GM21423 (cell line): Measurements from ENCODE around the gene NOXRED1.
A peak's percentile ranks its signal among the peaks of the same experiment; 100 is the strongest.
"Not testable (repeated sequence)": the region's sequence is repeated elsewhere in the genome, so short reads cannot be mapped to it uniquely, and the experiment has no call there.

Experiments used
- ATAC-seq: cut with Tn5 transposase; IDR thresholded peaks from one replicate; pipeline ENCODE4 v1.9.1; 2021; ENCODE audit warnings: mild to moderate bottlenecking, moderate library complexity; ENCODE audit not compliant: unreplicated experiment

NOXRED1 gene

DNA sequence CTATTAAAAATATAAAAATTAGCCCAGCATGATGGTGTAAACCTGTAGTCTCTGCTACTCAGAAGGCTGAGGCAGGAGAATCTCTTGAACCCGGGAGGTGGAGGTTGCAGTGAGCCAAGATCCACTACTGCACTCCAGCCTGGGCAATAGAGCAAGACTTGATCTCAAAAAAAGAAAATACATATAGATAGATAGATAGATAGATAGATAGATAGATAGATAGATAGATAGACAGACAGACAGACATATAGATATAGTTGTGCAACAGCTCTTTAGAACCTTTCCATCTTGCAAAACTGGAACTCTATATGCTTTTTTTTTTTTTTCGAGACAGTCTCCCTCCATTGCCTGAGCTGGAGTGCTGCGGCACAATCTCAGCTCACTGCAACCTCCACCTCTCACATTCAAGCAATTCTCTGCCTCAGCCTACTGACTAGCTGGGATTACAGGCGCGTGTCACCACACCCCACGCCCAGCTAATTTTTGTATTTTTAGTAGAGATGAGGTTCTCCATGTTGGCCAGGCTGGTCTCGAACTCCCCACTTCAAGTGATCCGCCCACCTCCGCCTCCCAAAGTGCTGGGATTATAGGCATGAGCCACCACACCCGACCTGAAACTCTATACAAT, 7.8 kb downstream of the NOXRED1 start:
- ATAC-seq: not testable (repeated sequence)

DNA sequence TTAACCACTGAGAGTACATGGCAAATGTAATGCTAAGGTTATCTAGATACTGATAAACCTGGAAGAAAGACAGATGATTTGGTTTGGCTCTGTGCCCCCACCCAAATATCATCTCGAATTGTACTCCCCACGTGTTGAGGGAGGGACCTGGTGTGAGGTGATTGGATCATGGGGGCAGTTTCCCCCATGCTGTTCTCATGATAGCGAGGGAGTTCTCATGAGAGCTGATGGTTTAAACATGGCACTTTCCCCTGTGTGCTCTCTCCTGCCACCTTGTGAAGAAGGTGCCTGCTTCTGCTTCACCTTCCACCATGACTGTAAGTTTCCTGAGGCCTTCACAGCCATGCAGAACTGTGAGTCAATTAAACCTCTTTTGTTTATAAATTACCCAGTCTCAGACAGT, 14.2 kb downstream of the NOXRED1 start:
- no peak for ATAC-seq

DNA sequence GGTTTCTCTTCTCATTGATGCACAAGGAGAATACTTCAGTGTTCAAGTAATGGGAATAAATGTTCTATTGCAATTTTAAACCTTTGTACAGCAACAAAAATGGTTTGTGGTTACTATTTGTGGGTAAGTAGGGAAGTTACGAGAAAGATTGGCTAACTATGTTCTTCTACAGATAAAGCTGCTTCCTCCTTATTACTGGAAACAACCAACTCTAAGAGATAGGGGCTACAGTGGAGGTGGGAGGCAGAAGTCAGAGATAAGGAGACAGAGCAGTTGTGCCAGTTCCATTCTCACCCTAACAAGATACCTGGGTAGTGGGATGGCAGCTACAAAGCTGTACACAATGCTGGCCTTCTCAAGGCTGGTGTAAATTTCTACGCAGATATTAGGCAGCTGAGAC, 16.2 kb downstream of the NOXRED1 start:
- no peak for ATAC-seq

DNA sequence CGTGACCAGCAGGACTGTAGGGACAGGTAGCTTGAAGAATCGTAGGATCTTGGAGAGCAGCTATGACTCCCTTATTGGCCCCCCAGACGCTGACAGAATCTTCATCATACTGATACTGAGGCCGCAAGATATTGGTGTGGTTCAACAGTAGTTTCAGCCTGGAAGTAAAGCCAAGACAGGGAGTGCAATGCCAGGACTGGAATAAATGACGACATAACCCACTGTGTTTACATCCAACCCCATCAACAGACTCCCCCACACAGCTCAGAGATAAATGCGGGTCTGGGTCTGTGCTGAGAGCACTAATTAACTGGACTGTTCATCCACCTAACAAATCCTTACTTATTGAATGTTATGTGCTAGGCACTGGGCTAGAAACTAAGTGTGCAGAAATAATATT, 16.6 kb downstream of the NOXRED1 start:
- ATAC-seq: no peak

DNA sequence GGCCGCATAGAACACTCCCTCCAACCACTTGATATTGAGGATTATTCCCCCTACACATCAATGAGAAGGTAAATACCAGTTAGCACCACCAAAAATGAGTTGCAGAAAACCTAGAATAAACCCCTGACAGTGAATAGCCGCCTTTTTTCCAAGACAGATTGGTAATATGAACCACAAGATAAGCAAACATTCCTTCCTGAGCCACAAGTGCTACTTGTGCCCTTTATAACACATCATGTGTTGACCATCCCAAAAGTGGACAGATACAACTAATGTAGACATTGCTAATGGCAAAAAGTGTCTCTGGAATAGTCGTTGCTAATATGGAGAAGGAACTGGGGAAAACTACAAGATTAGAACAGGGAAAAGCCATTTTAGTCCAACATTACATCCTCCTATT, 17.2 kb downstream of the NOXRED1 start:
- no peak for ATAC-seq

DNA sequence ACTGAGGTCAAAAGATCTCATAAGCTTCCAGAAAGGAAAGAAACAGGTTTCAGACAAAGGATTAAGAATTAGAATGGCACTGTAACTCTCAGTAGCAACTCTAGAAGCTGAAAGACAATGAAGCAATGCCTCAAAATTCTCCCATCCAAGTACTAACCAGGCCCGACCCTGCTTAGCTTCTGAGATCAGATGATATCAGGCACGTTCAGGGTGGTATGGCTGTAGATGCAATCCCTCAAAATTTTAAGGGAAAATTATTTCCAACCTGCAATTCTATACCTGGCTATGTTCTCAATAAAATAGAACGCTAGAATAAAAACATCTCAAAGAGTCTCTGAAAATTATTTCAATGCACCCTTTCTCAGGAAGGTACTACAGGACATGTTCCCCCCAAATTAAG, 19.6 kb downstream of the NOXRED1 start:
- ATAC-seq: no peak

DNA sequence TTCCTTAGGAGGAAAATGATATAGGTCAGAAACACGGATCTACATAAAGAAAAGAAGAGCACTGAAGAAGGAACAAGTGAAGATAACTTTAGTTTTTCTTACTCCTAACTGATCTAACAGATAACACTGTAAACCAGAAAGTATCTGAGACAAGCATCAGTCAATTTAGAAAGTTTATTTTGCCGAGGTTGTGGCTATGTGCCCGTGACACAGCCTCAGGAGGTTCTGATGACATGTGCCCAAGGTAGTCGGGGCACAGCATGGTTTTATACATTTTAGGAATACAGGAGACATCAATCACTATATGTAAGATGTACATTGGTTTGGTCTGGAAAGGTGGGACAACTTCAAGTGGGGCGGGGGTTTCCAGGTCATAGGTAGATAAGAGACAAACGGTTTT, 23.1 kb downstream of the NOXRED1 start:
- ATAC-seq: no peak

DNA sequence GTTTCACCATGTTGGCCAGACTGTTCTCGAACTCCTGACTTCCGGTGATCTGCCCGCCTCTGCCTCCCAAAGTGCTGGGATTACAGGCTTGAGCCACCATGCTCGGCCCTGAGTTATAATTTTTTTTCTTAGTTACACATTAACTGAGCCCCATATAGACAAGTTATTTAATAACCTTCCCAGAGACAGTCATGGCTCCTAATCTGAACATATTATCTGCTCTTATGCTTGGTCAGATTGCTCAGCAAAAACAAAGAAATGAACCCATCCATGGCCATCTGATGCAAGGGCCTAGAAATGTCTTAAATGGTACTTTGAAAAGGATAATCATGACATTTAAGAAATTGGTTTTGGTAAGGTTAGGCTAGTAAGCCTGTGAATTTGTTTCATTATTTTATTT, 33.1 kb downstream of the NOXRED1 start:
- ATAC-seq: no peak

DNA sequence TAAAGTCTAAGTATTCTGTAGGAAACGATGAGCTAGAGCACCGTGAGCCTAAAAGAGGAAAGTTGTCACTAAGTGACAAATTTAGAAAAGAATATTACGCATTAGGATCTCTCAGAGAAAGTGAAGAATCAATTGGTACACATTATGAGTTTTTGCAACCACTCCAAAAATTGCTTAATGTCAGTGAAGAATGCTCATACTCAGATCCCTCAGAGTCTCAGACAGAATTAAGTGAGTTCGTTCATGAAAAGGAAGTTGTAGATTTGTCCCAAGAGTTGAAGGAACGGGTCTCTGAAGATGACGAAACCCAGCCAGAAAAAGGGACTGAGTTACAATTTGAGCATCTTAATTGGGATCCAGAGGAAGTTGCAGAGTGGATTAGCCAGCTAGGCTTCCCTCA, 44.6 kb downstream of the NOXRED1 start:
- ATAC-seq: no peak

DNA sequence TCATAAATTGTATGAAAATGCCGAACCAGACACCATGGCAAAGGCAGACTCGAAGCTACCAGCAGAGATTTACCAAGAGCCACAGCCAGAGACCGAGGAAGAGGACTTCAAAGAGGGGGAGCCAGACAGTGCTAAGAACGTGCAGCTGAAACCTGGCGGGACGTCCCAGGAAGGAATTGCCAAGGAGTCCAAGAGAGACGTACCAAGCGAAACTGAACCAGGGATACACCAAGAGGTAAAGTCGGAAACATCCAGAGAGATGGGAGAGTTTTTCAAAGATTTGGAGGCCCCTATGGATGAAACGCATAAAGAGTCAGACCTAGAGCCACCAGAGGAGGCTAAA, 45.9 kb downstream of the NOXRED1 start:
- no peak for ATAC-seq

DNA sequence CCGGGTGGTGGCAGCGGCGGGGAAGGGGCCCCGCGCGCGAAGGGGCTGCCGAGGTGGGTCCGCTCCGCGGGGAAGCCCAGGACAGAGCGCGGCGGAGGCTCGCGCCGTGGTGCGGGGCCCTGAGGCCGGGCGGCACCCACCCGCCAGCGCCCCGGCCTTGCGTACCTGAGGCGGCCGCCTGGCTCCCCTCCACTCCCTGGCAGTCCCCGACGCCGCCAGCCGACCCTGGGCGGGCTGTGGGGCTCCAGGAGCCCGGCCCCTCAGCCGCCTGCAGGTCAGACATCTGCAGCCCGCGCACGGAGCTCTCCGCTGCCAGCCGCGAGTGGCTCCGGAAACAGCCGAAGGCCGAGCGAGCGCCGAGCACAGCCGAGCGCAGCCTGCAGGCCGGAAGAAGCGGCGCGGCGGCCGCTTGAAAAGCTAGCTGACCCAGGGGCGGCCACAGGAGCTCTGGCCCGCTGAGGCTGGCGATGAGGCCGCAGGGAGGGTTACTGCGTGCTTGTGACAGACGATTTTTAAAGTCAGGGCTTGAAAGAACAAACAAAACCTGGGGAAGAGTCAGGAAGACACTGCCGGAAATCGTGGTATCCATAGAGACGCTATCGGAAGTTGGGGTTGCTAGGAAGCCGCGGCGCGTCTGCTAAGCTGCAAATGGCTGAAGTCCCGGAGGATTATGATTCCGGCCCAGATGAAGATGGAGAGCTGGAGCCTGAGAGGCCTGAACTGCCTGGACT, 46.4 kb downstream of the NOXRED1 start, which contains the start of the genes SAMD15 and TMED8:
Gene SAMD15 (plus strand): TSS at position 609 of the 731 bp plus-strand sequence. CDS start 40 bp downstream, at position 649.
Gene TMED8 (minus strand): TSS at position 324 of the 731 bp plus-strand sequence. CDS start 41 bp downstream, at position 283.
- peak; percentile 84 for ATAC-seq

DNA sequence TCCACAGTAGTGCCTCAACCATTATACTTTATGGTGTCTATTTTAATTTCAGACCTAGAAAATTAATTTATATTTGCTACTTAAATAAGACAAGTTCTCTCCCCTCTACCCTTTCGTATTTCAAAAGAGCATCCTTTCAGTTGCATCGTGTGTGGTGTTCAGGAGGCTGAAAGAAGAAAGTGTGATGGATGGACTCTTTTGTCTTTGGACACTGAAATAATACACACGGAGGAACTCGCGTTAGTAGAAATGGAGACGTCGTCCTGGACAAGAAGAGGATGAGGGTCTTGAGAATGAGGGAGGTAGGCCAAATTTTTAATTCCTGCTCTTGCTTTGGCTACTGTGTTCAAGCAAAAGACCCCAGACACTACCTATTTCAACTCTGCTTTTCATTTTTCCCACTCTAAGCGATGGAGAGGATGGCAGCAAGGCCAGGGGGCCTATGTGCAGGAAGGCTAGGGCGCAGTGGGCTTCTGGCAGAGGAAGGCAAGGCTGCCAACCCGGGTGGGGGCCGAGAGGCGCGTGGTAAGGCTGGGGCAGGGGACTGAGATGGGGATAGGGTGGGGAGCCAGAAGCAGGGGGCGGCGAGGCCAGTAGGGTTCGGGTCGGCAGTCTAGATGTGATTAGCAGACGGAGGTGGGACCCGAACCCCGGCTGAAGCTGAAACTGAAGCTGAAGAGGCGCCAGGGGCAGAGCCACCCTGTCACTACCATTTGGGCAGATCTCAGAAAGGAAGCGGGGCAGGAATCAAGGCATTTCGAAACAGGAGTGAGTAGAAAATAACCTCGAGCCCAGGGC, 47.2 kb downstream of the NOXRED1 start:
- peak; percentile 9 for ATAC-seq

DNA sequence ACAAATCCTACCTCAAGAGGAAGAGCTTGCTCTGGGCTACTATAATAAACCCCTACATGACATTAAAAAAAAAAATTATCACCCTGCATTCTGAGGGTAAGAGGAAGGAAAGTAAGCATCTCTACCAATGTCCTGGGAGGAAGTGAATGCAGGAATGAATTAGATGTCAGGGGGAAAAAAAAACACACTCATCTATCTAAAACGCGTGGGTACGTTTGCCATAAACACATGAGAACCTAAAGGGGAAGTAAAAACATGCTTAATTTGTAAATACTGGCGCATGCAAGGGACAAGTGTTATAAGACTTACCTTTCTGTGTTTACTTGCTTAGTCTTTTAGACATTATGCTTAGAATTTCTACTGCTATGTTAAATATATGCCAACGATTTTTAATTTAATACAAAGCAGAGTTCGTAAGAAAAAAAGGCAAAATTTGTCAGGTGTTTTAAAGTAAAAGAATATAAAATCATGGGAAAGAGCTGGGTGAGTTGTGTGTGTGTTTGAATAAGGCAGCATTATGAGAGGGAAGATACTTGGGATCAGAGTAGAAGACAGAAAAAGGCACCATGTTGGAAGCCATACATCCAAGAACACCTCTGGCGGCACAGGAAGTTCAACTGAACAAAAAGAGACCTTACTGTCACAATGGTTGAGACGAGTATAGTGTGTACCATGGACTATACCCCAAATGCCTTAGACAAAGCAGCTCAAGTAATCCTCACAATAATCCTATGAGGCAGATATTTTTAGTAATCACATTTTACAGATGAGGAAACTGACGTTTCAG, 48.0 kb downstream of the NOXRED1 start:
- ATAC-seq: no peak

DNA sequence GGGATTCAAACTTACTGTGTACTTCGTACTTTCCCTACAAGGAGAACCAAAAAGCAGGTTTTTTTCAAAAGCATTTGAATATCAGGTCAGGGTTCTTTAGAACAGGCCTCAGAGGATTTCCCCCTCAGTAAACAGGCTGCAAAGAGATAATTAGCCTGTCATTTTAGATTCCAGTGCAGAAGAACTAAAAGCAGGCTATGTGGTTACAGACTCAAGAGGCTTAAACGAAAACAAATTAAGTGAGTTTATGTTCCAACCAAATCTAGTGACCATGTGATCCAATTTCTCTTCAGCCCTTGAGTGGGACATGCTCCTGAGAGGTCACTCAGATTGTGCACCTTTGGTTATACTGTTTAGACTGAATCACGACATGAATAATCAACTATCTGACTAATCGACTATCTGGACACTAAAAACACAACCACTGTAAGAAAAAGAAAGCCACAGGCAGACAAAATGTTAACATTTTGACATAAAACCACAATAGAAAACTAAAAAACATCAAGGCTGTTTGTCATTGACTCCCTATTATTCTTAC, 51.0 kb downstream of the NOXRED1 start:
- peak; percentile 41 for ATAC-seq

DNA sequence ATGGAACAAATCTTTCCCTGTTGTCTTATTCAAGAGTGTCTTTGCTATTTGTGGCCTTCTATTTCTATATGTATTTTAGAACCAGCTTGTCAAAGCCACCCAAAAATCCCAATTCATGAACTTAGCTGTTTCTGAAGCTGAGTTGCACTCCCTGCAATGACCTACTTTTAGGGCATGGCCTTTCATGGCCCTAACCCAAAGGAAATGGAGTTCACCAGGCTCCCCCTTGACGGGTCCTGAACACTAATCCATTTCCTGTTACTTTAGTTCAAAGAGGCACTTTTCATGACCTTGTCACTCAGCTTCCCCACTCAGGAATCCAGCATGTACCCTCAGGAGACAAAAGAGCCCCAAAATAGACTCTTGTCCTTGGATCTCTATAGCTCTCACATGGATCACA, 54.0 kb downstream of the NOXRED1 start:
- no peak for ATAC-seq

DNA sequence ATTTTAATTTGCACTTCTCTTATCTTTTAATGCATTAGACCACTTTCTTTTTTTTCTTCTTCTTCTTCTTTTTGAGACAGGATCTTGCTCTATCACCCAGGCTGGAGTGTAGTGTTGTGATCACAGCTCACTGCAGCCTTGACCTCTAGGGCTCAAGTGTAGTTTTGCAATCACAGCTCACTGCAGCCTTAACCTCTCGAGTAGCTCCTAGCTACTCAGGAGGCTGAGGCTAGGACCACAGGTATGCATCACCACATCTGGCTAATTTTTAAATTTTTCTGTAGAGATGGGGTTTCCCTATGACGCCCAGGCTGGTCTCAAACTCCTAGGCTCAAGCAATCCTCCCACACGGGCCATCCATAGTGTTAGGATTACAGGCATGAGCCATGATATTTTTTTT, 59.2 kb downstream of the NOXRED1 start:
- peak; percentile 71 for ATAC-seq

DNA sequence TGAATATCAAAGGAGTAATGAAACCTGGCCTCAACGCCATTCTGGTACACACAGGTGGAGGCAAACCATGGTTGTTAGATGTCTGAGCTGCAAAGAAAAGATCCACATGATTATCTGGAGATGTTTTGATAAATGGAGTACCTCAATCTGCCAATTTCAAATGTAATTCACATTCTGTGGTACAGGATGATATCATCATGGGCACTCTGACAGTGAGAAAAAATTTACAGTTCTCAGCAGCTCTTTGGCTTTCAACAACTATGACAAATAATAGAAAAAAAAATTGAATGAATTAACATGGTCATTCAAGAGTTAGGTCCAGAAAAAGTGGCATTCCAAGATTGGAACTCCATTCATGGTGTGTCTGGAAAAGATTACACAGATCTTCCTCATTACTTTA, 63.7 kb downstream of the NOXRED1 start:
- no peak for ATAC-seq

DNA sequence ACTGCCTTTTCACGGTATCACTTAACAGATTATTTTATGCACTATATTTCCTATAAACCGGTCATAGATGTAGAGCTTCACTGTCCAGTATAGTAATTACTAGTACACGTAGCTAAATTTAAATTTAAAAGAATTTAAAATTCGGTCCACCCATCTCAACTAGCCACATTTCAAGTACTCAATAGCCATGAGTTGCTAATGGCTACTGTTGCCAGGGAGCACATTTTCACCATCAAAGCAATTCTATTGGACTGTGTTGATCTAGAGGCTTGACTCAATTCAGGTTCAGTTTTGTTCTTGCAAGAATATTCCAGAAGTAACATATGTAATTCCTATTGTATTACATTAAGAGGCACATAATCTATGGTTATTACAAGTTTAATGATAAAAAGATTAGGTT, 66.4 kb downstream of the NOXRED1 start:
- no peak for ATAC-seq

DNA sequence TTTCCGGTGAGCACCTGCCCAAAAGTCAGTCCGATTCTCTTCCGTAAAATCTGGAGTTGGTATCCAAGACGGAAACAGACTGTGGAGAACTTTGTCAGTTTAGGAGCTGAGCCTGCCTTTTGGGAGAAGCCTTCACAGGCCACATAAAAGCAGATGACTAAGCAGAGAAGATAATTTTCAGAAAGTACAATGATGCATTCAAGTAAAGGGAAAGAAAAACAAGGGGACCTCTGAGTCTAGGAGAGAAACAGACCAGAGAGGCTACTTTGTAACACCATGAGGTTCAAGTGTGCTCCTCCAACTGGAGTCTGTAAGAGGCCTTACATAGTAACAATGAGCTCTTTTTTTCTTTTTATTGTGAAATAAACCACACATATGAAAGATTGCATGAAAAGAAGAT, 67.5 kb downstream of the NOXRED1 start:
- no peak for ATAC-seq

DNA sequence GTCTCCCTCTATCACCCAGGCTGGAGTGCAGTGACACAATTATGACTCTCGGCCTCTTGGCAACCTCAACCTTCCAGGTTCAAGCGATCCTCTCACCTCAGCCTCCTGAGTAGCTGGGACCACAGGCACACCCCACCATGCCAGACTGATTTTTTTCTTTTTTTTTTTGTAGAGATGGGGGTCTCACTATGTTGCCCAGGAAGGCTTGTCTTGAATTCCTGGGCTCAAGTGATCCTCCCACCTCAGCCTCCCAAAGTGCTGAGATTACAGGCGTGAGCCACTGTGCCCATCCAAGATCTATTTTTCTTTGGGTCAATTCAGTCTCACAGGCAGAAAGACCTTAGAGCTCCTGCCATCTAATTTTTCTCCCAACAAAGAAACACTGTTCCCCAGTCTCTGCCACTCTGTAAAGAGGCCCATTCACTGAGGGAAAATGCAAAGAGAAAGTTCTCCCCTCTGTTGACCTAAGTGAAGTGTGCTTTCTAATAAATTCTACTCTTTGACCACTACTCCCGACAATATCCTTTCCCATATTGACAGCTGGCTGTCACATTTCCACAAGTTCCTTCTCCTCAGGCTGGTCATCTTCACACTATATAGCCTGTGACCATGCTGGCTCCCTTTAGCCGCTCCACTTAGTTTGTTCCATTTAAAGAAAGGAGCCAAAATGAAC, 69.7 kb downstream of the NOXRED1 start:
- no peak for ATAC-seq
